HG03103 (cell line): ENCODE measurements around the gene MRPL4.
"Not testable (repeated sequence)": the region's sequence is repeated elsewhere in the genome, so short reads cannot be mapped to it uniquely, and the experiment has no call there.

Experiments used
- ATAC-seq: cut with Tn5 transposase; IDR thresholded peaks from one replicate; pipeline ENCODE4 v1.9.1; 2021; ENCODE audit warnings: low read depth; ENCODE audit not compliant: unreplicated experiment

MRPL4 gene

DNA sequence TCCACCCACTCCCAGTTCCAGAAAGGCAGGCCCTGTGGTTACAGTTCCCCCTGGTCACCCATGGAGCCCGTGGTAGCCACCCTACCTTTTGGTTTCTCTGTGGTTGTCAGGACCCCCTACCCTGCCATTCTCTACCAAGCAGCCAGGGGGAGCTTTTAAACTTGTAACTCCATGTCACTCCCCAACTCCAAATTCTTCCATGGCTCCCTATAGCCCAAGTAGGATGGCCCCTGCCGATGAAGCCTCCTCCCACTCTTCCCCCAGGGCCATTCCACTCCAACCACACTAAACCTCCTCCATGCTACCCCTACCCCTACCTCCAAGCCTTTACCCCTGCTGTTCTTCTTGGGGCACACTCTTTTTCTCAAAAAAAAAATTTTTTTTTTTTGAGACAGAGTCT is 23.1 kb upstream of the MRPL4 start:
- no peak for ATAC-seq

DNA sequence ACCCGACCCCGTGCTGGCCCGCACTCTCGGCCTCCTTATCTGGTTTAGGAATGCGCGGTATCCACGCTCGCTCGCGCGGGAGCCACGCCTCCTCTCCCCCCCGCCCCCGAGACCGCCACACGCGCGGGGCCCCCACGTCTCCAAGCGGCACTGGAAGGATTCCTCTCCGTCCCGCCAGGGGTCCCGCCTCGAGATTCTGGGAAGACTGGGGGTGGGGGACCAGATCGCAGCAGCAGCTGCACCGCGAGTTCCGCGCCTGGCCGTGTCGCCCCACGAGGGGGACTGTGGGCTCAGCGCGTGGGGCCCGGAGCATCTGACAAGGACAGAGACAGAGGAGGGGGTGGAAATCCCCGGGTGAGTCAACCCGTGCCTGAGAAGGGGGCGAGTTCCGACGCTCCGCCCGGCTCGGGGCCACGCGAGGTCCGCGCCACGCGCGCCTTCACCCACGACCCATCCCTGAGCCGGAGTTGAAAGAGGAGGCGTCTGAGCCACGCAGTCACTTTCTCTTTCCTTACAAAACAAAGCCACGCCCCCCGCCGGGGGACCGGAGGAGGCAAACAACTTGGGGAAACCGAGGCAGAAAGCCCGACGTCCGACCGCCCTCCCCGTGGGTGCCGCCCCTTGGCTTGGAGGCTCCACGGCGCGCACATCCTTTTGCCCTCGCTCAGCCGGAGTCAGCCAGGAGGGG is 21.7 kb upstream of the MRPL4 start:
- ATAC-seq: no peak

- no peak for ATAC-seq
These were observed 21.0 kb upstream of the MRPL4 start, which contains the start of gene S1PR2 for GRCh38 chr19:10230861-10231611. Gene S1PR2 (minus strand): TSS chr19:10231331. CDS start chr19:10224905, 6,426 bp downstream.

- no peak for ATAC-seq
These were observed 20.3 kb upstream of the MRPL4 start for GRCh38 chr19:10231612-10232228.

DNA sequence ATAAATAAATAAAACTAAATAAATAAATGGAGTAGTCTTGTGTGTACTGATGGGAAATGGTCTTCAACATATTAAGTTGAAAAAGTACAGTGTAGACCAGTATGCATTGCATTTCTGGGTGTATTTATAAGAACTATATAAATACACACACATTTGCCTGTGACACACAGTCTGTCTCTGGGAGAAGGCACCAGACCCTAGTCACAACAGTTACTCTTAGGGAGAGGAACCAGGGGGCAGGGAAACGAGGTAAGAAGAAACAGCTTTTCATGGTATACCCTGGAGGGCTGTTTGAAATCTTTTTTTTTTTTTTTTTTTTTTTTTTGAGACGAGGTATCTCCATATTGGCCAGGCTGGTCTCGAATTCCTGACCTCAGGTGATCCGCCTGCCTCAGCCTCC is 18.1 kb upstream of the MRPL4 start:
- no peak for ATAC-seq

DNA sequence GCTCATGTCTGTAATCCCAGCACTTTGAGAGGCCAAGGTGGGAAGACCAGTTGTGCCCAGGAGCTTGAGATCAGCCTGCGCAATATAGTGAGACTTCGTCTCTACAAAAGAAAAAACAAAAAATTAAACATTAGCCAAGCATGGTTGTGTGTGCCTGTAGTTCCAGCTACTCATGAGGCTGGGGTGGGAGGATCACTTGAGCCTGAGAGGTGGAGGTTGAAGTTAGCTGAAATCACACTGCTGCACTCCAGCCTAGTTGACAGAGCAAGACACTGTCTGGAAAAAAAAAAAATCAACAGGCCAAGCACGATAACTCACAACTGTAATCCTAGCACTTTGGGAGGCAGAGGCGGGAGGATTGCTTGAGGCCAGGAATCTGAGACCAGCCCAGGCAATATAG is 17.0 kb upstream of the MRPL4 start:
- ATAC-seq: no peak

GRCh38 chr19:10235409-10235808 is 16.6 kb upstream of the MRPL4 start:
- not testable (repeated sequence) for ATAC-seq

DNA sequence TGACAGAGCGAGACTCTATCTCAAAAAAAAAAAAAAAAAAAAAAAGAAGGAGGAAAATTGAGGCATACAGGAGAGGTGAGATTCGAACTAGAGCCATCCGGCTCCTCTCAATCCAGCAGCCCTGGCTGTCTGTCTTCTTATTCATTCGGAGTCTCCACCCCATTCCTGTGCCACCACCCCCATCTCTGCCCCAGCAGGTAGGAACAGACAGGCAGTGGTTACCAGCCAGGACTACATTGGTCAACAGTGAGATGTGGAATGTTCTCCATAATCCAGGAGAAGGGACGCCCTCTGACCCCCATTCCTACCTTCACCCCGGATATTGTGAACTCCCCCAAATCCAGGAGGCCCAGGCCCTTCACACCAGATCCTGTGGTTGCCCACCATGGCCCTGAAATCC is 14.3 kb upstream of the MRPL4 start:
- no peak for ATAC-seq

DNA sequence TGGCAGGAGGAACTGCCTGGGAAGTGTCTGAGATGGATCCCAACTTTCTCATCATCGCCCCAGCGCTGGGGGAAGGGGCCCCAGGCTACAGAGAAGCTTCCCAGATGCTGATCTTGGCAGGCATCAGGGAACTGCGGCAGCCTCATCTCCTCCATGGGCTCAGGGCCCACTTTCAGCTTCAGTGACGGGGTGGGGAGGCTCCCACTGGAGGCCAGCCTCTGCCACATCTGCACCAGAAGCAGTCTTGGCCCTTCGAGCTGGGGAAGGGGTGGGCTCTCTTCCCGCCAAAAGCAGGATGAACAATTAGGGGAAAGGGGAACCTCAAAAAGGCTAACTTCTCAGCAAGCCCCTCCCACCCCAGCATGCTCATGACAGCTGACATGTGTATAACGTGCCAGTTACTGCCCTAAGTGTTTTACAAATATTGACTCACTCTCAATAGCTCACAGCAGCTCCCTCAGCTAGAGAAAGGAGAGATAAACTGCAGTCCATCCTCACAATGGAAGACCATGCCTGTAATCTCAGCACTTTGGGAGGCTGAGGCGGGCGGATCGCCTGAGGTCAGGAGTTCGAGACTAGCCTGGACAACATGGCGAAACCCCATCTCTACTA is 13.7 kb upstream of the MRPL4 start:
- no peak for ATAC-seq

DNA sequence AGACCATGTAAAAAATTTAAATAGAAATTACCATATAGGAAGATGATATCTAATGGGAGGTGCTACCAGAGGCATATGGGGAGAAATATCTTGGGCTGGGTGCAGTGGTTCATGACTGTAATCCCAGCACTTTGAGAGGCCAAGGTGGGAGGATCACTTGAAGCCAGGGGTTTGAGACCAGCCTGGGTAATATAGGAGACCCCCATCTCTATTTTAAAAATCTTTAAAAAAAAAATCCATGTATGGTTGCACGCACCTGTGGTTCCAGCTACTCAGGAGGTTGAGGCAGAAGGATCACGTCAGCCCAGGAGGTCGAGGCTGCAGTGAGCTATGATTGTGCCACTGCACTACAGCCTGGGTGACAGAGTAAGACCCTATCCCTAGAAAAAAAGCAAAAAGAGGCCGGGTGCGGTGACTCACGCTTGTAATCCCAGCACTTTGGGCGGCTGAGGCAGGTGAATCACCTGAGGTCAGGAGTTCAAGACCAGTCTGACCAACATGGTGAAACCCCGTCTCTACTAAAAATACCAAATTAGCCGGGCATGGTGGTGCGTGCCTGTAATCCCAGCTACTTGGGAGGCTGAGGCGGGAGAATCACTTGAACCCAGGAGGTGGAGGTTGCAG is 10.1 kb upstream of the MRPL4 start:
- not testable (repeated sequence) for ATAC-seq

- no peak for ATAC-seq
These were observed 8.4 kb upstream of the MRPL4 start for GRCh38 chr19:10243606-10244005.

DNA sequence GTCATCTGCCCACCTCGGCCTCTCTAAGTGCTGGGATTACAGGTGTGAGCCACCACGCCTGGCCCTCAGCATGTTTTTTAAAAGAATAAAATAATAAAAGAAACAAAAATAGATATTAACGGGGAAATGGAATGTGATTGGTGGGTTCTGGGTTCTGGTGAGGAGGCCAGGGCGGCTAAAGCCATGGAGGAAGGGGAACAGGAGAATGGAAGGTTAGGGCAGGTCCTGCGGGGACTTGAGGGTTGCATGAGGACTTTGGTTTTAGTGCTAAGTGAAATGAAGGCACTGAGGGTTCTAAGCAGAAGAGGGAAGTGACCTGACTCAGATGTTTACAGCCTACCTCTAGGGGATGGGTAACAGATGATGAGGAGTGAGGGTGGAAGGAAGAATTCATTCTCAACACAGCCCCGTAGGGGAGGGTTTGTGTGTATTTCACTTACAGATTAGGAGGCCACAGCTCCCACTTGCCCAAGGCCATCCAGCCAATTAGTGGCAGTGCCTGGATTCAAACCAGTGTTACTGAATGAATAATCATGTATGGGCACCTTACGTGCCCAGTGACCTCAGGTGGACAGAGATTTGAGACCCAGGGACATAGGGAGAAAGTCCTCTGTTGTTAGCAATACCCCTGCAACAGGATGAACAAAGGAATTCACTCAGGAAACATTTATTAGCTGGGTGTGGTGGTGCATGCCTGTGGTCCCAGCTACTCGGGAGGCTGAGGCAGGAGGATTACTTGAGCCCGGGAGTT is 6.7 kb upstream of the MRPL4 start:
- no peak for ATAC-seq

DNA sequence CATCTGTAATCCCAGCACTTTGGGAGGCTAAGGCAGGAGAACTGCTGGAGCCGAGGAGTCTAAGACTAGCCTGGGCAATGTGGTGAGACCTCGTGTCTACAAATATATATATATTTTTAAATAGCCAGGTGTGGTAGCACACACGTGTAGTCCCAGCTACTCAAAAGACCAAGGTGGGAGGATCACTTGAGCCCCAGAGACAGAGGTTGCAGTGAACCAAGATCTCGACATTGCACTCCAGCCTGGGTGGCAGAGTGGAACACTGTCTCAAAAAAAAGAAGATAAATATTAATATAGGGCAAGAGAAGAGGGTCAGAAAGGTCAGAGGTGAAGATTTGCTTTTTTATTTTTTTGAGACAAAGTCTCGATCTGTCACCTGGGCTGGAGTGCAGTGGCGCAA is 5.5 kb upstream of the MRPL4 start:
- ATAC-seq: no peak

- ATAC-seq: no peak
These were observed 693 bp downstream of the MRPL4 start for GRCh38 chr19:10252707-10253106.

- ATAC-seq: no peak
These were observed 2.2 kb downstream of the MRPL4 start for GRCh38 chr19:10254244-10254643.

DNA sequence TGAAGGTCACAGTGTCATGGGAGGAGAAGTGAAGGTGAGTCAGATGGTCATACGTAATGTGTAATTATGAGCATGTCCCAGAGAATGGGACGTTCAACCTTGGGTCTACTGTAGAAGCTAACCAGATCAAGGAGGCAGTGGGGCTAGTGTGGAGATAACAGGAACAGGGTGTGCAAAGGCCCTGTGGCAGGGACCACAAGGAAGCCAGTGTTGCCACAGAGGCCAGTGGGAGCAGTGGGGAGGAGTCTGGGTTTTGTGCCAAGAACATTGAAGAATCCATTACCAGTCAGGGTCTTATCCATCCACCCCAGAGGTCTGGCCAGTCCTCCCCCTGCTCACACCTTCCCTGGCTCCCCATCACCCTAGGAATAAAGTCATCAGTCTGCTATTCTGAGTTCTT is 3.3 kb downstream of the MRPL4 start:
- ATAC-seq: no peak

GRCh38 chr19:10256551-10256950 is 4.5 kb downstream of the MRPL4 start:
- ATAC-seq: no peak

GRCh38 chr19:10256970-10257615 is 5.1 kb downstream of the MRPL4 start:
- ATAC-seq: no peak

DNA sequence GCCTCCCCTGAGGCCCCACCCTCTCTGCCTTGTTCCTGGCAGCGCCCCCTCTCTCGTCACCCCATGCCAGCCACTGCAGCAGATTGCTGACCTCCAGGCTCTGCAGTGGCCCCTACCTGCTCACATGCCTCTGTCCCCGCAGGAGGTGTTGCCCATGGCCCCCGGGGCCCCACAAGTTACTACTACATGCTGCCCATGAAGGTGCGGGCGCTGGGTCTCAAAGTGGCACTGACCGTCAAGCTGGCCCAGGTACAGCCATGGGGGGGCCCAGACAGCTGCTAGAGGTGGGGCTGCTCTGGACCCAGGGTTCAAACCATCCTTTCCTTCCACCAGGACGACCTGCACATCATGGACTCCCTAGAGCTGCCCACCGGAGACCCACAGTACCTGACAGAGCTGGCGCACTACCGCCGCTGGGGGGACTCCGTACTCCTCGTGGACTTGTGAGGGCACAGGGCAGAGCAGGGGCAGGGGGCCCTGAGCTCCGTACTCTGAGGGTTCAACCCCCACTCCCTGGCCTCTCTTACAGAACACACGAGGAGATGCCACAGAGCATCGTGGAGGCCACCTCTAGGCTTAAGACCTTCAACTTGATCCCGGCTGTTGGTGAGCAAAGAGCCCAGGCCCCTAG is 6.2 kb downstream of the MRPL4 start:
- ATAC-seq: no peak
